ENCODE measurements around the gene DDX31.

DNA sequence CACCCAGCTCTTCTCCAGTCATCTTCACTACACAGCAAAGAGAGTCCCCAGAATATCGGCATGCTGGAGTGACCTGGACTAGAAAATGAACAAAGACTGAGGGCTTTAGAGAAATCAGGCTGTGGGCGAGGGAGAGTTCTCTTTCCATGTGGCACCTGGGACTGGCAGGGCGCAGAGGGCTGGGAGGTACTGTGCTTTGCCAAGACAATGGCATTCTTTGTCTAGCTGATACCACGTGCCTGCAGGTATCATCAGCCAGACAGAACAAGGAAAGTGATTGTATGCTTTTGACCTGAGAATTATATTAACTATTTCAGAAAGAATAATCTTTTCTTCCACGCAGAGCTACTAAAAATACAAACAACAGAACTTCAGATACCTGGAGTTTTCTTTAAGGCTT, 30.5 kb downstream of the DDX31 start:
- TF ChIP-seq EZH2 (IDR thresholded peaks at IDR 0.05; ENCODE audit: low read depth), result no peak
- TF ChIP-seq, protein P1, sequence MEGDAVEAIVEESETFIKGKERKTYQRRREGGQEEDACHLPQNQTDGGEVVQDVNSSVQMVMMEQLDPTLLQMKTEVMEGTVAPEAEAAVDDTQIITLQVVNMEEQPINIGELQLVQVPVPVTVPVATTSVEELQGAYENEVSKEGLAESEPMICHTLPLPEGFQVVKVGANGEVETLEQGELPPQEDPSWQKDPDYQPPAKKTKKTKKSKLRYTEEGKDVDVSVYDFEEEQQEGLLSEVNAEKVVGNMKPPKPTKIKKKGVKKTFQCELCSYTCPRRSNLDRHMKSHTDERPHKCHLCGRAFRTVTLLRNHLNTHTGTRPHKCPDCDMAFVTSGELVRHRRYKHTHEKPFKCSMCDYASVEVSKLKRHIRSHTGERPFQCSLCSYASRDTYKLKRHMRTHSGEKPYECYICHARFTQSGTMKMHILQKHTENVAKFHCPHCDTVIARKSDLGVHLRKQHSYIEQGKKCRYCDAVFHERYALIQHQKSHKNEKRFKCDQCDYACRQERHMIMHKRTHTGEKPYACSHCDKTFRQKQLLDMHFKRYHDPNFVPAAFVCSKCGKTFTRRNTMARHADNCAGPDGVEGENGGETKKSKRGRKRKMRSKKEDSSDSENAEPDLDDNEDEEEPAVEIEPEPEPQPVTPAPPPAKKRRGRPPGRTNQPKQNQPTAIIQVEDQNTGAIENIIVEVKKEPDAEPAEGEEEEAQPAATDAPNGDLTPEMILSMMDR (conservative IDR thresholded peaks at IDR 0.05), result no peak

All from PC-9 (cell line).